Lung (tissue), 12 donors: ENCODE measurements around the gene MCTP2. TPM values are rescaled to one million over a fixed set of nuclear protein-coding genes. Genes with fewer than 3 reads are reported as not detected.

Experiments
- ATAC-seq: fragments of 200-7000 bp; cut with Tn5 transposase; one replicate; pipeline ENCODE4 v1.9.1; 2020; ENCODE audit warnings: moderate number of reproducible peaks; ENCODE audit not compliant: insufficient read depth, low FRiP score
- DNase-seq, 3 donors: peaks; one replicate each; pipeline ENCODE4 v3.0.0-alpha.2; 2013 to 2017
- H3K27ac ChIP-seq, 2 donors: one replicate each; pipeline ENCODE4 v1.5.1; 2013; ENCODE audit warnings: mild to moderate bottlenecking in 2 of 2, moderate library complexity in 2 of 2, control low read depth in 1 of 2, inconsistent platforms in 1 of 2, low read depth in 1 of 2, low read length in 1 of 2
- H3K27me3 ChIP-seq, 3 donors: one replicate each; pipeline ENCODE4 v1.5.1; 2013; ENCODE audit warnings: low read length in 2 of 3; ENCODE audit not compliant: control insufficient read depth in 3 of 3, insufficient read depth in 3 of 3
- H3K36me3 ChIP-seq, 4 donors: one replicate each; pipeline ENCODE4 v1.5.1; 2013; ENCODE audit warnings: low read length in 4 of 4, mild to moderate bottlenecking in 1 of 4, moderate library complexity in 1 of 4; ENCODE audit not compliant: control insufficient read depth in 4 of 4, insufficient read depth in 4 of 4
- H3K4me1 ChIP-seq, 5 donors: one replicate each; pipeline ENCODE4 v1.5.1; 2013; ENCODE audit warnings: low read length in 5 of 5, mild to moderate bottlenecking in 2 of 5, moderate library complexity in 1 of 5; ENCODE audit not compliant: control insufficient read depth in 5 of 5, insufficient read depth in 5 of 5
- H3K4me3 ChIP-seq: one replicate; pipeline ENCODE4 v1.5.1; 2013; ENCODE audit warnings: mild to moderate bottlenecking, control low read depth, moderate library complexity
- H3K9ac ChIP-seq, 2 donors: one replicate each; pipeline ENCODE4 v1.5.1; 2013; ENCODE audit warnings: low read length in 2 of 2, control low read depth in 1 of 2; ENCODE audit not compliant: insufficient read depth in 1 of 2
- H3K9me3 ChIP-seq, 4 donors: one replicate each; pipeline ENCODE4 v1.5.1; 2013; ENCODE audit warnings: low read length in 3 of 4, mild to moderate bottlenecking in 1 of 4, moderate library complexity in 1 of 4; ENCODE audit not compliant: control insufficient read depth in 4 of 4, insufficient read depth in 3 of 4
- CTCF ChIP-seq: IDR thresholded peaks from 2 replicates; pipeline ENCODE4 v1.5.1; 2012; ENCODE audit warnings: mild to moderate bottlenecking; ENCODE audit errors: control extremely low read depth, extremely low read depth
- WGBS, 2 donors: extraction: QIAGEN DNeasy Blood & Tissue Kit; methylation state at CpG; one replicate each; pipeline ENCODE4 v1.1.7; 2013; 5-methylcytosine and 5-hydroxymethylcytosine counted together
- polyA plus RNA-seq, 2 donors: library from polyadenylated mRNA; stranded (reverse); fragments of 200-250 nt; gene quantifications; one replicate each; pipeline ENCODE4 v1.2.1, GENCODE V29; 2013
- total RNA-seq, 2 donors: library from RNA; depleted of rRNA in 1 of 2; stranded (reverse); fragments of >200 nt in 1 of 2; gene quantifications; one replicate each; pipeline ENCODE4 v1.2.1, GENCODE V29; 2014 to 2021
- donor health status: control.
- donor health status: control.
- donor health status: Bipolar disorder and iron deficiency.
- donor health status: healthy.
- donor health status: DM: yes; HTN: yes; CAD: no.

MCTP2 gene
- total and polyA plus RNA-seq, 4 donors = 3.5 to 92.5 (median 30.2) TPM

GRCh38 chr15:94372821-94373220, 141.5 kb downstream of the MCTP2 start:
- Histone ChIP-seq H3K9me3 (no peaks in the 10 kb centered on the region), H3K27ac (no peak overlapping the region), H3K27me3 (no peaks in the 10 kb centered on the region), H3K4me1 (peaks cover 0 to 22% (median 0%) of the 10 kb centered on the region in 5 donors), H3K4me3 (no peak overlapping the region), H3K9ac (no peak overlapping the region), H3K36me3 (peaks cover 0 to 3% (median 1%) of the 10 kb centered on the region in 4 donors)
- 87 to 92% methylated on average over 6 of the region's 6 CpGs for WGBS, 2 donors
- no peak for TF ChIP-seq CTCF
- DNase-seq = no peak
- no peak for ATAC-seq

- Histone ChIP-seq H3K9me3 (no peaks in the 10 kb centered on the region), H3K9ac (no peak overlapping the region), H3K36me3 (peaks cover 0 to 4% (median 1%) of the 10 kb centered on the region in 4 donors), H3K4me1 (peaks cover 0 to 3% (median 0%) of the 10 kb centered on the region in 5 donors), H3K27me3 (no peaks in the 10 kb centered on the region), H3K27ac (no peak overlapping the region), H3K4me3 (no peak overlapping the region)
- peak in 1 of 3 donors; percentile 39 for DNase-seq
- TF ChIP-seq CTCF = no peak
- no peak for ATAC-seq
- WGBS, 2 donors = 75 to 87% methylated on average over 1 of the region's 1 CpG
Observed at GRCh38 chr15:94375997-94376396, 144.6 kb downstream of the MCTP2 start.

- 95 to 96% methylated on average over 3 of the region's 3 CpGs for WGBS, 2 donors
Observed at GRCh38 chr15:94379986-94380385, 148.6 kb downstream of the MCTP2 start.

More at GRCh38 chr15:94379986-94380385, 148.6 kb downstream of the MCTP2 start:
- no peak overlapping the region for H3K27ac ChIP-seq
- H3K36me3 ChIP-seq = peaks cover 0 to 4% (median 1%) of the 10 kb centered on the region in 4 donors
- H3K9me3 ChIP-seq = no peaks in the 10 kb centered on the region
- no peak for ATAC-seq
- no peak overlapping the region for H3K9ac ChIP-seq
- DNase-seq = no peak
- H3K27me3 ChIP-seq = no peaks in the 10 kb centered on the region
- no peaks in the 10 kb centered on the region for H3K4me1 ChIP-seq
- no peak for TF ChIP-seq CTCF
- H3K4me3 ChIP-seq = no peak overlapping the region
